ENCODE data around the gene IL31. TPM values are rescaled to one million over a fixed set of nuclear protein-coding genes. Genes with fewer than 3 reads are reported as not detected.

IL31 gene
- total and polyA plus RNA-seq, 2 donors (not counting 3 experiments of a cell fraction or from before 2014, with no cell fraction given): not detected

DNA sequence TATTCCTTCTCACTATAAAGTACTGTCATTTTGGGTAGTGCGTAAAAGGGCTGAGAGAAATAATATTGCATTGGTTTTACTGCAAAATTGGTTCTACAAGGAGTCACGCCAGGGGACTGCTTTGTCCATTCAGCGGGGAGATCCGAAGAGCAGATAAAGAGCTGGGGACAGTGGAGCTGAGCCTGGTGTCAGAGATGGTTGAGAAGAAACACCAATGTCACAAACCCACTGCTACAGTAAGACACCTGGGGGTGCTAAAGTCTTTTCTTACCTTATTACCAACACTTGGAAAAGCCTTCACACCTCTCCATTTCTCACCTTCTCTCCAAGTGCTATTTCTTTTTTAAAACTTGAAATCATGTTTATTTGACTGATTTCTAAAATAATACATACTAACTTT, 14.1 kb downstream of the IL31 start:
- DNase-seq (ENCODE audit: low read depth, low spot score): no peak
- H3K4me1 ChIP-seq (ENCODE audit: control insufficient read depth, extremely low read depth, insufficient read depth, low read length): no peaks in the 10 kb centered on the region
- no peak overlapping the region for H3K4me2 ChIP-seq (ENCODE audit: insufficient read depth, low read length)
- H4K20me1 ChIP-seq (replicated peaks; ENCODE audit: control insufficient read depth, extremely low read depth, insufficient read depth, low read length): no peaks in the 10 kb centered on the region
- no peaks in the 10 kb centered on the region for H3K27me3 ChIP-seq (ENCODE audit: control insufficient read depth in 2 of 2, insufficient read depth in 2 of 2, low read length in 2 of 2)
- H2AFZ ChIP-seq (ENCODE audit: low read depth, low read length): no peak overlapping the region
- H3K79me2 ChIP-seq (ENCODE audit: control insufficient read depth, insufficient read depth, low read length): no peaks in the 10 kb centered on the region
- H3K4me3 ChIP-seq (replicated peaks in 1 of 3; ENCODE audit: insufficient read depth in 1 of 3, low read depth in 1 of 3, low read length in 3 of 3): no peak overlapping the region
- dilution Hi-C loops (cut with MboI; ENCODE audit: extremely low pct_ligation_motif_present, low sequenced_read_pairs) (no loop called here), intact Hi-C loops (cut with micrococcal nuclease) (loop anchor here (1.0 kb wide), 1 partner anchor 31 kb away; no protein-coding TSS in a partner anchor)
- no peak for TF ChIP-seq POLR2AphosphoS5 (IDR thresholded peaks at IDR 0.05; ENCODE audit: insufficient read depth, low read depth, low read length)
- TF ChIP-seq, protein P1, sequence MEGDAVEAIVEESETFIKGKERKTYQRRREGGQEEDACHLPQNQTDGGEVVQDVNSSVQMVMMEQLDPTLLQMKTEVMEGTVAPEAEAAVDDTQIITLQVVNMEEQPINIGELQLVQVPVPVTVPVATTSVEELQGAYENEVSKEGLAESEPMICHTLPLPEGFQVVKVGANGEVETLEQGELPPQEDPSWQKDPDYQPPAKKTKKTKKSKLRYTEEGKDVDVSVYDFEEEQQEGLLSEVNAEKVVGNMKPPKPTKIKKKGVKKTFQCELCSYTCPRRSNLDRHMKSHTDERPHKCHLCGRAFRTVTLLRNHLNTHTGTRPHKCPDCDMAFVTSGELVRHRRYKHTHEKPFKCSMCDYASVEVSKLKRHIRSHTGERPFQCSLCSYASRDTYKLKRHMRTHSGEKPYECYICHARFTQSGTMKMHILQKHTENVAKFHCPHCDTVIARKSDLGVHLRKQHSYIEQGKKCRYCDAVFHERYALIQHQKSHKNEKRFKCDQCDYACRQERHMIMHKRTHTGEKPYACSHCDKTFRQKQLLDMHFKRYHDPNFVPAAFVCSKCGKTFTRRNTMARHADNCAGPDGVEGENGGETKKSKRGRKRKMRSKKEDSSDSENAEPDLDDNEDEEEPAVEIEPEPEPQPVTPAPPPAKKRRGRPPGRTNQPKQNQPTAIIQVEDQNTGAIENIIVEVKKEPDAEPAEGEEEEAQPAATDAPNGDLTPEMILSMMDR (IDR thresholded peaks at IDR 0.05; ENCODE audit: extremely low read depth in 1 of 2, insufficient read depth in 1 of 2, low read depth in 1 of 2, low read length in 2 of 2): peak in 1 of 2 donors; percentile 5
- BruUV-seq (replicated peaks): no TSS peak
- ChIA-PET POLR2A (no interaction called here), CTCF (interaction anchor here (4.0 kb wide), 1 partner anchor 31 kb away, joined by 18 read pairs; no protein-coding TSS in a partner anchor)
- H3K9me1 ChIP-seq (replicated peaks; ENCODE audit: control insufficient read depth, extremely low read depth, insufficient read depth, low read length): no peaks in the 10 kb centered on the region
- no peak overlapping the region for H3K27ac ChIP-seq (ENCODE audit: insufficient read depth, low read depth, low read length)
- H3K9ac ChIP-seq (replicated peaks; ENCODE audit: extremely low read depth, insufficient read depth, low read length): no peak overlapping the region
- FAIRE-seq: no peak
- no peaks in the 10 kb centered on the region for H3K36me3 ChIP-seq (ENCODE audit: control insufficient read depth in 2 of 2, extremely low read depth in 1 of 2, insufficient read depth in 2 of 2, low read length in 2 of 2)
- no peaks in the 10 kb centered on the region for H3K9me3 ChIP-seq (replicated peaks; ENCODE audit: control insufficient read depth, insufficient read depth, low read length)

DNA sequence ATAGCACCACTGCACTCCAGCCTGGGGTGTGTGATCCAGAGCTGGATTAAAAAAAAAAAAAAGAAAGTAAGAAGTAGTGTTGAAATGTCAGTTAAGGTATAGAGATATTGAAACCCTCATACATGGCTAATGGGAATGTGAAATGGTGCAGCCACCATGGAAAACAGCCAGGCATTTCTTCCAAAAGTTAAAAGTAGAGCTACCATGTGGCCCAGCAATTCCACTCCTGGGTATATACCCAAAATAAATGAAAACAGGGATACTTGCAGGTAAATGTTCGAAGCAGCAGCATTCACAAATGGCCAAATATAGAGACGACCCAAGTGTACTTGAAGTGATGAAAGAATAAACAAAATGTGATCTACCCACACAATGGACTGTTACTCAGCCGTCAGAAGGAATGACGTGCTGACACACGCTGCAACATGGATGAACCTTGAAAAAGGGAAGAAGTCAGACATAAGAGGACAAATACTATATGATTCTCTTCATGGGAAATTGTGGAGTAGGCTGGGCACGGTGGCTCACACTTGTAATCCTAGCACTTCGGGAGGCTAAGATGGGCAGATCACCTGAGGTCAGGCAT, 15.2 kb downstream of the IL31 start:
- no peaks in the 10 kb centered on the region for H3K4me1 ChIP-seq (ENCODE audit: control insufficient read depth, extremely low read depth, insufficient read depth, low read length)
- DNase-seq (ENCODE audit: low read depth, low spot score) (no peak), FAIRE-seq (no peak)
- TF ChIP-seq EZH2 (IDR thresholded peaks at IDR 0.05; ENCODE audit: borderline replicate concordance, low read depth, low read length, severe bottlenecking) (no peak), POLR2A (IDR thresholded peaks at IDR 0.05; ENCODE audit: low read depth, low read length) (no peak), POLR2AphosphoS5 (IDR thresholded peaks at IDR 0.05; ENCODE audit: insufficient read depth, low read depth, low read length) (no peak), FOS (IDR thresholded peaks at IDR 0.05; ENCODE audit: borderline replicate concordance, insufficient read depth, low read length) (no peak), MAX (IDR thresholded peaks at IDR 0.05; ENCODE audit: insufficient read depth, insufficient read length) (no peak), GATA2 (IDR thresholded peaks at IDR 0.05; ENCODE audit: insufficient read depth, insufficient read length, low read depth, low read length) (no peak), JUN (IDR thresholded peaks at IDR 0.05; ENCODE audit: borderline replicate concordance, insufficient read depth, insufficient read length, low read depth) (no peak), MYC (IDR thresholded peaks at IDR 0.05; ENCODE audit: low read depth, low read length) (no peak)
- TF ChIP-seq, protein P1 (IDR thresholded peaks at IDR 0.05; ENCODE audit: extremely low read depth in 1 of 2, insufficient read depth in 1 of 2, low read depth in 1 of 2, low read length in 2 of 2): no peak
- CTCF ChIA-PET: interaction anchor here (1.5 to 4.0 kb wide), 2 partner anchors 28 to 33 kb away, joined by 5 to 18 read pairs; no protein-coding TSS in a partner anchor
- H3K27me3 ChIP-seq (ENCODE audit: control insufficient read depth in 2 of 2, insufficient read depth in 2 of 2, low read length in 2 of 2): no peaks in the 10 kb centered on the region
- BruUV-seq (replicated peaks): no TSS peak
- POLR2A ChIA-PET: no interaction called here
- H3K4me2 ChIP-seq (ENCODE audit: insufficient read depth, low read length): no peak overlapping the region
- H3K4me3 ChIP-seq (replicated peaks in 1 of 3; ENCODE audit: insufficient read depth in 1 of 3, low read depth in 1 of 3, low read length in 3 of 3): no peak overlapping the region
- no peak overlapping the region for H3K9ac ChIP-seq (replicated peaks; ENCODE audit: extremely low read depth, insufficient read depth, low read length)
- H2AFZ ChIP-seq (ENCODE audit: low read depth, low read length): no peak overlapping the region
- dilution Hi-C loops (cut with MboI; ENCODE audit: extremely low pct_ligation_motif_present, low sequenced_read_pairs): no loop called here
- no peak overlapping the region for H3K27ac ChIP-seq (ENCODE audit: insufficient read depth, low read depth, low read length)
- H3K9me3 ChIP-seq (replicated peaks; ENCODE audit: control insufficient read depth, insufficient read depth, low read length): no peaks in the 10 kb centered on the region
- no peaks in the 10 kb centered on the region for H3K9me1 ChIP-seq (replicated peaks; ENCODE audit: control insufficient read depth, extremely low read depth, insufficient read depth, low read length)
- no peaks in the 10 kb centered on the region for H4K20me1 ChIP-seq (replicated peaks; ENCODE audit: control insufficient read depth, extremely low read depth, insufficient read depth, low read length)
- no peaks in the 10 kb centered on the region for H3K36me3 ChIP-seq (ENCODE audit: control insufficient read depth in 2 of 2, extremely low read depth in 1 of 2, insufficient read depth in 2 of 2, low read length in 2 of 2)
- H3K79me2 ChIP-seq (ENCODE audit: control insufficient read depth, insufficient read depth, low read length): no peaks in the 10 kb centered on the region
- intact Hi-C loops (cut with micrococcal nuclease): no loop called here

All from endothelial cell of umbilical vein (primary cell).